Pancreas (tissue), 10 donors: ENCODE data around the gene PITPNC1. TPM values are rescaled to one million over a fixed set of nuclear protein-coding genes. Genes with fewer than 3 reads are reported as not detected.
A peak's percentile ranks its signal among the peaks of the same experiment; 100 is the strongest.

ENCODE experiments used
- ATAC-seq, 4 donors: fragments of 200-7000 bp; cut with Tn5 transposase; one replicate each; pipeline versions ENCODE4 v1.8.0 to v1.9.1; 2020; ENCODE audit warnings: mild to moderate bottlenecking in 4 of 4, moderate library complexity in 4 of 4
- DNase-seq, 6 donors: peaks; one replicate each; pipeline ENCODE4 v3.0.0-alpha.2; 2020
- FAIRE-seq: peaks from 2 replicates; lab custom pipeline; 2012; peaks lifted over from hg19 to GRCh38; lab: Jason Lieb, UNC
- H3K27ac ChIP-seq, 4 donors: fragments of 200-600 bp; sonication (generic); 1 replicate in 3 of 4; 2 replicates in 1 of 4; pipeline versions ENCODE4 v1.5.0 to v1.8.0; 2020
- H3K27me3 ChIP-seq, 4 donors: fragments of 200-600 bp; one replicate each; pipeline ENCODE4 v1.8.0; 2021
- H3K36me3 ChIP-seq, 3 donors: fragments of 200-600 bp; sonication (generic) in 1 of 3; one replicate each; pipeline versions ENCODE4 v1.5.0 to v1.8.0; 2020 to 2021
- H3K4me1 ChIP-seq, 3 donors: fragments of 200-600 bp; one replicate each; pipeline ENCODE4 v1.8.0; 2021
- H3K4me3 ChIP-seq, 4 donors: fragments of 200-600 bp; sonication (generic) in 2 of 4; one replicate each; pipeline versions ENCODE4 v1.5.0 to v1.8.0; 2020 to 2021
- H3K9me3 ChIP-seq, 4 donors: fragments of 200-600 bp; one replicate each; pipeline ENCODE4 v1.8.0; 2021
- WGBS, 2 donors: extraction: QIAGEN DNeasy Blood & Tissue Kit; methylation state at CpG; one replicate each; pipeline ENCODE4 v1.1.7; 2013; 5-methylcytosine and 5-hydroxymethylcytosine counted together
- intact Hi-C, 3 donors: fragments of 100-400 bp; cut with DNase I; formaldehyde crosslinking; loops; one replicate each; pipeline versions ENCODE4 v1.11.1 to v1.14.2; 2022
- polyA plus RNA-seq, 2 donors: library from polyadenylated mRNA; stranded (reverse); fragments of 200-250 nt; gene quantifications; one replicate each; pipeline ENCODE4 v1.2.3, GENCODE V29; 2013
- total RNA-seq, 6 donors: library from RNA; stranded (reverse); fragmentation: NEBNext Ultra II Directional in 4 of 6; extraction: Animal tissue kit (Norgen Biotek cat#: 25700) in 4 of 6; gene quantifications; one replicate each; pipeline versions ENCODE4 v1.2.1 to v1.2.4, GENCODE V29; 2021 to 2023
- TF ChIP-seq, protein P1 (sequence below), 4 donors: fragments of 200-600 bp; sonication (generic) in 3 of 4; IDR thresholded peaks; one replicate each; pipeline versions ENCODE4 v1.5.0 to v1.8.0; 2021; ENCODE audit warnings: antibody characterized with exemption in 4 of 4
- donor health status: healthy with polysubstance abuse.
- donor health status: DM: no; HTN: no; CAD: no; lungs with moderate emphysema.
- donor health status: DM: no; HTN: no; CAD: no.
- donor health status: control.
- donor health status: control.
- donor health status: Bipolar disorder and iron deficiency.
- donor health status: DM: yes; HTN: yes; CAD: no.
- donor health status: DM: no; HTN: no; CAD: no.
- donor health status: DM: no; HTN: no; CAD: no.
- donor health status: DM: yes; HTN: yes; CAD: no.

The PITPNC1 gene
- total and polyA plus RNA-seq, 8 donors = 9.5 to 28.8 (median 24.4) TPM

DNA sequence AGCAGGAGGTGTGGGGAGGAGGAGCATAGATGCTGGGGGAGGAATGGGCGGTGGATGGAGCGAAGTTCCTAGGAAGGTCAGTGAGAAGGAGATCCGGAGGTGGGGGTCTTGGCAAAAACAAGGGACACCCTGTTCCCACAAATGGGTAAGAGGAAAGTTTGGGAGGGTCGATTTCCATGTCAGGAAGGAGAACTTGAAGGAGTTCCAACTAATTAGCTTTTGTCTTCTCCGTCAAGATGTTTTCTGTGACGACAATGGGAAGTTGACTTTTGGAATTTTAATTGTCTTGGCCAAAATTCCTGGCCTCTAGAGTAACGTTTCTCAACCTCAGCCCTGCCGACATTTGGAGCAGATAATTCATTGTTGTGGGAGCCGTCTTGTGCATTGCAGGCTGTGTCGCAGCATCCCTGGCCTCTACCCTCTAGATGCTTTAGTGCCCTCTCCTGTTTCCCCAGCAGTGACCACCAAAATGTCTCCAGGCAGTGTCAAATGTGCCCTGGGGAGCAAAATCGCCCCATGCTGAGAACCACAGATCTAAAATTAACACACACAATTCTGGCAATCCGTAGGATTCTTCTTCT, 97.1 kb downstream of the PITPNC1 start:
- DNase-seq (no peak), ATAC-seq (no peak), FAIRE-seq (no peak)
- TF ChIP-seq, protein P1, sequence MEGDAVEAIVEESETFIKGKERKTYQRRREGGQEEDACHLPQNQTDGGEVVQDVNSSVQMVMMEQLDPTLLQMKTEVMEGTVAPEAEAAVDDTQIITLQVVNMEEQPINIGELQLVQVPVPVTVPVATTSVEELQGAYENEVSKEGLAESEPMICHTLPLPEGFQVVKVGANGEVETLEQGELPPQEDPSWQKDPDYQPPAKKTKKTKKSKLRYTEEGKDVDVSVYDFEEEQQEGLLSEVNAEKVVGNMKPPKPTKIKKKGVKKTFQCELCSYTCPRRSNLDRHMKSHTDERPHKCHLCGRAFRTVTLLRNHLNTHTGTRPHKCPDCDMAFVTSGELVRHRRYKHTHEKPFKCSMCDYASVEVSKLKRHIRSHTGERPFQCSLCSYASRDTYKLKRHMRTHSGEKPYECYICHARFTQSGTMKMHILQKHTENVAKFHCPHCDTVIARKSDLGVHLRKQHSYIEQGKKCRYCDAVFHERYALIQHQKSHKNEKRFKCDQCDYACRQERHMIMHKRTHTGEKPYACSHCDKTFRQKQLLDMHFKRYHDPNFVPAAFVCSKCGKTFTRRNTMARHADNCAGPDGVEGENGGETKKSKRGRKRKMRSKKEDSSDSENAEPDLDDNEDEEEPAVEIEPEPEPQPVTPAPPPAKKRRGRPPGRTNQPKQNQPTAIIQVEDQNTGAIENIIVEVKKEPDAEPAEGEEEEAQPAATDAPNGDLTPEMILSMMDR (IDR thresholded peaks at IDR 0.05) = no peak
- 60 to 63% methylated on average over 12 of the region's 12 CpGs for WGBS, 2 donors
- Histone ChIP-seq H3K4me1 (peaks cover 0 to 7% (median 3%) of the 10 kb centered on the region in 3 donors), H3K36me3 (no peaks in the 10 kb centered on the region), H3K9me3 (no peaks in the 10 kb centered on the region), H3K27ac (no peak overlapping the region), H3K27me3 (no peaks in the 10 kb centered on the region), H3K4me3 (no peak overlapping the region)
- intact Hi-C loops = loop anchor here in 1 of 3 donors (10.0 kb wide), 1 partner anchor 79 kb away; no protein-coding TSS in a partner anchor

DNA sequence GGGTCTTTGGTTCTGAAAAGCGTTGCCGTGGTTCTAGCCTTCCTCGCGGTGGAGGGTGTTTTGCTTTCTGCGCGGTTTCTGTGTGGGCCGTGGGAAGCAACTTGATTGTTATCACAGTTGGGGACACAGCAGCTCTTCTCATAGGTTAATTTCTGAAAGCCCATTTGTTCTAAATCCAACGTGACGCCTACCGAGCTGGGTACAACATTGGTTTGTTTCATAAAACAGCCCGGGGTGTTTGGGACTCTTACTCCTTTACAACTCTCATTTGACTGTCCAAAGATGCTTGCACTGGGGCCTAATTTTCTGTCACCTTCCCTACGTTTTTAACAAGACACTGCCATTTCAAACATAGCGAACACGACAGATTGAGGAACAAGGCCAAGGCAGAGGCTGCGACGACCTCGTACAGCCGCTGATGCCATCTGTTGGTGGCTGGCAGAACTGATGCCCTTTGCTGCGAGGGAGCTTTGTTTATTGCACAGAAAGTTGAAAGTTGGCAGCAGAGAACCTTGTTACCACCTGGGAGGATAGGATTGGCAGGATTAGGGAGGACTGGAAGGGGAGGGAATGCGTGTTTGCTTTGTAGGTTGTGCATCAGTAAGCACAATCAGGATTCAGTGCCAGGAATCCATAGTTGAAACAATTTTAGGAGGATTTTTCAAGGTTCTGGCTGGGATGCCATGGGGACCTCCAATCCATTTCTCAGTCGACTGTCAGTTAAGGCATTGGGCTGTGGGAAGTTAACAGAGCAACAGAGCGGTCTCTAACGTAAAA, 98.3 kb downstream of the PITPNC1 start:
- Histone ChIP-seq H3K27me3 (no peaks in the 10 kb centered on the region), H3K36me3 (no peaks in the 10 kb centered on the region), H3K27ac (peak overlapping the region in 1 of 4 donors; percentile 25), H3K9me3 (no peaks in the 10 kb centered on the region), H3K4me3 (no peak overlapping the region), H3K4me1 (peaks cover 0 to 7% (median 3%) of the 10 kb centered on the region in 3 donors)
- ATAC-seq (peak; percentile 92 to 98 (median 96)), FAIRE-seq (no peak), DNase-seq (peak; percentile 74 to 90 (median 85))
- intact Hi-C loops = loop anchor here in 2 of 3 donors (5.0 to 10.0 kb wide), 2 partner anchors 81 to 98 kb away; partner anchors contain the start of gene PITPNC1 (in 1 of the 2)
- TF ChIP-seq, protein P1 (IDR thresholded peaks at IDR 0.05) = peak; percentile 77 to 86 (median 80)
- WGBS, 2 donors = 40 to 47% methylated on average over 23 of the region's 23 CpGs

DNA sequence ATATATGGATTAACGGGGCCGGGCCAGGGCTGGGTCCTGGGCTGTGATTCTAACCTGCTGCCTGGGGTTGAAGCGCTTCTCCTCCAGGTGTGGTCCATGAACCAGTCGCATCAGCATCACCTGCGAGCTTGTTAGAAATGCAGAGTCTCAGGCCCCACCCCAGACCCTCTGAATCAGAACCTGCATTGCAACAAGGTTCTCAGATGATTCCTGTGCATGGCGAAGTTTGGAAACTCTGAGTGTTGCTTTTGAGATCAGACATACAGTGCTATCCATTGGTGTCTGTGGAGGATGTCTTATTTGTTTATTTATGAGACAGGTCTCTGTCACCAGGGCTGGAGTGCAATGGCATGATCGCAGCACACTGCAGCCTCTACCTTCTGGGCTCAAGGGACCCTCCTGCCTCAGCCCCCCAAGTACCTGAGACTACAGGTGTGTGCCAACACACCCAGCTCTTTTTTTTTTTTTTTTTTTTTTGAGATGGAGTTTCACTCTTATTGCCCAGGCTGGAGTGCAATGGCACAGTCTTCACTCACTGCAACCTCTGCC, 99.8 kb downstream of the PITPNC1 start:
- WGBS, 2 donors = 92 to 94% methylated on average over 7 of the region's 7 CpGs
- Histone ChIP-seq H3K27ac (no peak overlapping the region), H3K27me3 (no peaks in the 10 kb centered on the region), H3K36me3 (no peaks in the 10 kb centered on the region), H3K4me3 (no peak overlapping the region), H3K4me1 (peaks cover 0 to 7% (median 3%) of the 10 kb centered on the region in 3 donors), H3K9me3 (no peaks in the 10 kb centered on the region)
- TF ChIP-seq, protein P1 (IDR thresholded peaks at IDR 0.05) = no peak
- ATAC-seq = no peak
- no peak for FAIRE-seq
- DNase-seq = no peak
- intact Hi-C loops = loop anchor here in 2 of 3 donors (5.0 to 10.0 kb wide), 2 partner anchors 82 to 100 kb away; partner anchors contain the start of gene PITPNC1 (in 1 of the 2)

DNA sequence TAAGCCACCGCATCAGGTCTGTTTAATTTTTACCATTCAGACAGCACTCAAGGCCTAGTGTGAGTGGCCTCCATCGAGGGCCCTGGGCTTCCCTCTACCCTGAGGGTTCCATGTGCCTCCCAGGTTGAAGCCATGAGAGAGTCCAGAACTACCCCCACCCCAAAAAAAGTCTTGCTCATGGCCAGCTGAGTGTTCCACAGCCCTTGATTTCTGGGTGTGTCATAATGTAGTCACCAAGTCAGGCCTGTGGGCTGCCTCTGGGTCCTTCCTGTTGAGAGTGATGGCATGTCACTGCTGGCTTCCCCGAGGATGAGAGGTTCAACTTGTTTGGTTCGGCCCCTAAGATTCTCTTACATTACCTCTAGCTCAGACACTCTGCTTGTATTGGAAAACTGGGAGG, 100.6 kb downstream of the PITPNC1 start:
- DNase-seq (no peak), FAIRE-seq (no peak), ATAC-seq (no peak)
- WGBS, 2 donors = 91 to 97% methylated on average over 4 of the region's 4 CpGs
- peaks cover 0 to 7% (median 3%) of the 10 kb centered on the region in 3 donors for H3K4me1 ChIP-seq
- H3K9me3 ChIP-seq = no peaks in the 10 kb centered on the region
- TF ChIP-seq, protein P1 (IDR thresholded peaks at IDR 0.05) = no peak
- intact Hi-C loops = loop anchor here in 2 of 3 donors (5.0 to 10.0 kb wide), 2 partner anchors 83 to 100 kb away; partner anchors contain the start of gene PITPNC1 (in 1 of the 2)
- no peak overlapping the region for H3K4me3 ChIP-seq
- no peaks in the 10 kb centered on the region for H3K27me3 ChIP-seq
- no peaks in the 10 kb centered on the region for H3K36me3 ChIP-seq
- no peak overlapping the region for H3K27ac ChIP-seq
